CD4-positive, CD25-positive, alpha-beta regulatory T cell (primary cell): ENCODE measurements around the gene MMD. TPM values are rescaled to one million over a fixed set of nuclear protein-coding genes. Genes with fewer than 3 reads are reported as not detected.
"Not testable (repeated sequence)": the region's sequence is repeated elsewhere in the genome, so short reads cannot be mapped to it uniquely, and the experiment has no call there.

Source experiments
- ATAC-seq, 2 donors: fragments of 150-1000 bp; cut with Tn5 transposase; one replicate each; pipeline ENCODE4 v1.10.0; 2021; ENCODE audit warnings: low read depth in 2 of 2, moderate number of reproducible peaks in 2 of 2, moderate library complexity in 1 of 2
- DNase-seq, 3 donors: peaks; one replicate each; pipeline versions ENCODE4 v3.0.0 to v3.0.0-alpha.2; 2012 to 2022; ENCODE audit warnings: mixed read lengths in 1 of 3
- H3K27ac ChIP-seq: one replicate; pipeline ENCODE4 v1.7.0; 2013; ENCODE audit warnings: mild to moderate bottlenecking, low read length; ENCODE audit not compliant: insufficient read depth, poor library complexity, severe bottlenecking
- H3K27me3 ChIP-seq: one replicate; pipeline ENCODE4 v1.7.0; 2013; ENCODE audit warnings: low read length; ENCODE audit not compliant: control insufficient read depth, insufficient read depth
- H3K36me3 ChIP-seq: one replicate; pipeline ENCODE4 v1.7.0; 2013; ENCODE audit warnings: mild to moderate bottlenecking, low read length, moderate library complexity; ENCODE audit not compliant: control insufficient read depth, insufficient read depth
- H3K4me1 ChIP-seq: 2 replicates; pipeline ENCODE4 v1.7.0; 2013; ENCODE audit warnings: mild to moderate bottlenecking, low read length; ENCODE audit not compliant: insufficient read depth, control insufficient read depth, poor library complexity, severe bottlenecking
- H3K4me3 ChIP-seq: one replicate; pipeline ENCODE4 v1.7.0; 2013; ENCODE audit warnings: low read depth, mild to moderate bottlenecking, low read length, moderate library complexity
- H3K9me3 ChIP-seq, 2 experiments: 1 replicate in 1 of 2; 2 replicates in 1 of 2; pipeline ENCODE4 v1.7.0; 2013; ENCODE audit warnings: low read length in 2 of 2, mild to moderate bottlenecking in 1 of 2, moderate library complexity in 1 of 2; ENCODE audit not compliant: control insufficient read depth in 2 of 2
- H3K27ac Mint-ChIP-seq, 3 donors: one replicate each; pipeline ENCODE4 v1.8.0; 2020 to 2022; ENCODE audit warnings: mild to moderate bottlenecking in 3 of 3, mixed read lengths in 3 of 3, moderate library complexity in 2 of 3
- H3K27me3 Mint-ChIP-seq: one replicate; pipeline ENCODE4 v1.8.0; 2022; ENCODE audit warnings: mild to moderate bottlenecking, mixed read lengths
- H3K36me3 Mint-ChIP-seq: one replicate; pipeline ENCODE4 v1.8.0; 2020; ENCODE audit warnings: mixed read lengths
- H3K4me1 Mint-ChIP-seq, 4 donors: one replicate each; pipeline ENCODE4 v1.8.0; 2020 to 2022; ENCODE audit warnings: mixed read lengths in 4 of 4, mild to moderate bottlenecking in 1 of 4
- H3K4me3 Mint-ChIP-seq, 4 donors: one replicate each; pipeline ENCODE4 v1.8.0; 2020 to 2022; ENCODE audit warnings: mild to moderate bottlenecking in 4 of 4, mixed read lengths in 4 of 4, moderate library complexity in 3 of 4
- H3K9me3 Mint-ChIP-seq, 7 donors: one replicate each; pipeline ENCODE4 v1.8.0; 2020 to 2022; ENCODE audit warnings: mixed read lengths in 7 of 7, mild to moderate bottlenecking in 3 of 7, moderate library complexity in 2 of 7
- polyA plus RNA-seq, 4 donors: library from polyadenylated mRNA; unstranded; fragments of 300-500 nt; fragmentation: Illumina TruSeq; gene quantifications; one replicate each; pipeline ENCODE4 v1.2.3, GENCODE V29; 2021
- total RNA-seq: library from RNA; stranded (reverse); gene quantifications from one replicate; pipeline ENCODE4 v1.2.3, GENCODE V29; 2022

The MMD gene
- total and polyA plus RNA-seq, 5 donors from 2014 or later: 10.1 to 17.8 (median 12.0) TPM

DNA sequence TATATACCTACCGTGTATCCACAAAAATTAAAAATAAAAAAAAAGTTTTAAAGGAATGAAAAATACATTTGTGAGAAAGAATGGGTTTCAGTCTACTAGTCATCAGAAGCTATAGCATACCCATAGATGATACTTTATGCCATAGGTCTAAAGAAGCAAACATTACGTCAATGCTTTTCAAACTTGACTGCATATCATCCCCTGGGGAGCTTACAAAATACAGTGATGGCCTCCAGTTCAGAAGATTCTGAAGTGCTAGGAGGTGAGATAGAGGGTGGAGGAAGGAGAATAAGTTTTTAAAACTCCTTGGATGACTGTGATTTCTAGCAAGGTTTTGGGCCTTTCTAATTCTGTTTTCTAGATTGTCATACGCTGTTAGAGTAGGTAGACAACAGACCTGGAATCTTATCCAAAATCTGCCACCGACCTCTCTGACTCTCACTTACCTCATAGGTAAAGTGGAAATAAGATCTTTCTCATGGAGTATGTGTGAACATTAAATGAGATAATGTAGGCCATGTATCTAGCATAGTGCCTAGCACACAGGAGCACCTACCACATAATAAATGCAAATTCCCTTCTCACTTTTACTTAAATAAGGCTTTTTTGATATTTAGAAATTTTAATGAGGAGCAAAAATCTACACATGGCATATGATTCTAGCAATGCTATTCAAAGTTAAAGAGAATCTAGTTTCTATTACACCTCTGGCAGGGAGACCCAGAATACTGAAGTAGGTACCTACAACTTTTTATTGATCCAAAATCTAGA, 12.4 kb downstream of the MMD start:
- ATAC-seq (no peak), DNase-seq (no peak)
- Histone ChIP-seq H3K36me3 (peaks cover 66% of the 10 kb centered on the region), H3K27me3 (no peaks in the 10 kb centered on the region), H3K9me3 (no peaks in the 10 kb centered on the region), H3K4me1 (no peaks in the 10 kb centered on the region), H3K4me3 (no peak overlapping the region), H3K27ac (no peak overlapping the region)
- Mint-ChIP-seq H3K4me1 (peaks cover 0 to 7% (median under 1%) of the 10 kb centered on the region in 4 donors), H3K4me3 (no peak overlapping the region), H3K27me3 (no peaks in the 10 kb centered on the region), H3K9me3 (no peaks in the 10 kb centered on the region), H3K27ac (no peak overlapping the region), H3K36me3 (peaks cover 49% of the 10 kb centered on the region)

- H3K36me3 Mint-ChIP-seq: peaks cover 48% of the 10 kb centered on the region
These were observed 13.7 kb downstream of the MMD start for GRCh38 chr17:55407641-55408566.

DNA sequence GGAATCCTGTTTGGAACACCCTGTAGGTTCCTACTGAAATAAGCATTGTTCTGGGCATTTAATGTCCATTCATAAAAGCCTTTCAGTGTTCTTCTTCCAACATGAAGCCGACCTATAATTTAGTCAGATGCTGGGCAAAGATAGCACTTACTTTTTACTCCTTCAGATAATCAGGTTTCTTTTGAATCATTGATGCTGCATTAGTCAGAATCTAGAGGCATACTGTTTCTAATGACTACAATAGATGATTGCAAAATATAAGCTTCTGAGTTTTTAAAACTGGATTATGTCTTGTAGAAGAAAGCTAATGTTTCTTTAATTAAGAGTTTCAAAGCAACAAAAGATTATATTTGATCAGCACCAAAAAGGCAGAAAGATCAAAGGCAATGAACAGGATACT, 16.0 kb downstream of the MMD start:
- ATAC-seq: no peak

More at GRCh38 chr17:55407641-55408566, 13.7 kb downstream of the MMD start:
- H3K9me3 ChIP-seq: no peaks in the 10 kb centered on the region
- Mint-ChIP-seq H3K27ac (peak overlapping the region in 1 of 3 donors; percentile 65), H3K9me3 (no peaks in the 10 kb centered on the region), H3K4me1 (peaks cover 0 to 2% (median 0%) of the 10 kb centered on the region in 4 donors), H3K27me3 (no peaks in the 10 kb centered on the region), H3K4me3 (no peak overlapping the region)
- H3K4me3 ChIP-seq: no peak overlapping the region
- no peaks in the 10 kb centered on the region for H3K27me3 ChIP-seq
- H3K4me1 ChIP-seq: no peaks in the 10 kb centered on the region
- H3K36me3 ChIP-seq: peaks cover 60% of the 10 kb centered on the region
- ATAC-seq (no peak), DNase-seq (no peak)
- no peak overlapping the region for H3K27ac ChIP-seq

GRCh38 chr17:55404197-55404596, 17.4 kb downstream of the MMD start:
- H3K36me3 ChIP-seq: peaks cover 47% of the 10 kb centered on the region
- DNase-seq, H3K27me3 Mint-ChIP-seq, H3K27me3 ChIP-seq, H3K4me1 Mint-ChIP-seq, H3K9me3 ChIP-seq, H3K9me3 Mint-ChIP-seq, H3K4me1 ChIP-seq, H3K27ac ChIP-seq, H3K4me3 ChIP-seq, ATAC-seq, H3K27ac Mint-ChIP-seq, H3K4me3 Mint-ChIP-seq: not testable (repeated sequence)
- H3K36me3 Mint-ChIP-seq: peaks cover 40% of the 10 kb centered on the region

More for the DNA sequence above, 16.0 kb downstream of the MMD start:
- DNase-seq: no peak
- Mint-ChIP-seq H3K36me3 (peaks cover 40% of the 10 kb centered on the region), H3K4me3 (no peak overlapping the region), H3K27ac (peak overlapping the region in 1 of 3 donors; percentile 69), H3K27me3 (no peaks in the 10 kb centered on the region), H3K9me3 (no peaks in the 10 kb centered on the region), H3K4me1 (peaks cover 0 to 2% (median 0%) of the 10 kb centered on the region in 4 donors)
- H3K27ac ChIP-seq: no peak overlapping the region
- no peaks in the 10 kb centered on the region for H3K27me3 ChIP-seq
- no peak overlapping the region for H3K4me3 ChIP-seq
- no peaks in the 10 kb centered on the region for H3K4me1 ChIP-seq
- H3K36me3 ChIP-seq: peaks cover 51% of the 10 kb centered on the region
- H3K9me3 ChIP-seq: no peaks in the 10 kb centered on the region

DNA sequence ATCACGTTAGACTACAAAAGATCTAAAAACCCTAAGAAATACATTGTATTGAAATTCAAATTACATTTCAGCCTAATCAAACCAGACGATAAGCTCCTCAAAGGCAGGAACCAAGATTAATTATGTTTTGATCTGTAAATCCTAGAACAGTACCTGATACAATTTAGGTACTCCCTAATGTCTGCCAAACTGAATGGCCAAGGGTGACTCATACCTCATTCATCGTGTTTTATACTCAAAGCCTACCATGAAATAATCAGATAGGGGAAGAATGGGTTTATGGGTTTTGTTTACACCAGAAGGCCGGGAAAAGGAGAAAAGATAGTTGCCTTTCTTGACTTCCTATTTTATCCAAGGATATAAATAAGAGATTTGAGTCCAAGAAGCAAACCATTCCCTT, 19.3 kb downstream of the MMD start:
- H3K27ac Mint-ChIP-seq: no peak overlapping the region
- Histone ChIP-seq H3K36me3 (peaks cover 37% of the 10 kb centered on the region), H3K4me3 (no peak overlapping the region), H3K4me1 (no peaks in the 10 kb centered on the region), H3K9me3 (no peaks in the 10 kb centered on the region), H3K27me3 (no peaks in the 10 kb centered on the region), H3K27ac (no peak overlapping the region)
- no peak for DNase-seq
- peaks cover 0 to 5% (median under 1%) of the 10 kb centered on the region in 4 donors for H3K4me1 Mint-ChIP-seq
- no peak for ATAC-seq
- H3K4me3 Mint-ChIP-seq: no peak overlapping the region
- H3K36me3 Mint-ChIP-seq: peaks cover 45% of the 10 kb centered on the region
- no peaks in the 10 kb centered on the region for H3K9me3 Mint-ChIP-seq
- no peaks in the 10 kb centered on the region for H3K27me3 Mint-ChIP-seq

DNA sequence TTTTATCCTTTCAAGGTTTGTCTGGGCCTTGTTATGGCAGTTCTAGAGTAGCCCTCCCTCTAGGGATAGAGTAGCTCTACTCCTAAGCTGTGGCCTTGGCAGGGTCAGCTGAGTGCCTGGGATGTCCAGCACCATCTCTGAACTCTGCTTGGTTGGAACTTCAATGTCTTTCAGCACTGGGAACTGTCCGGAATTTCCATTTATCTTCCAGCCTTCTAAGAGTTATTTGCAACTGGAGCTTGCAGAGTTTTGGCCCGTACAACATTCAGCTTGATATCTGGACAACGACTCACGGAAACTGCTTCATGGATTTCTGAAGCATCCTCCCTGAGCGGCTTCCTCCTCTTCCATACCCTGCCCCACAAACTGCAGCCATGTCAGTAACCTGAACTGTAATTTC, 22.9 kb downstream of the MMD start:
- no peak overlapping the region for H3K4me3 ChIP-seq
- Mint-ChIP-seq H3K4me1 (peaks cover 0 to 10% (median 4%) of the 10 kb centered on the region in 4 donors), H3K4me3 (no peak overlapping the region), H3K27ac (peak overlapping the region in 2 of 3 donors; percentile 12 to 34), H3K9me3 (no peaks in the 10 kb centered on the region), H3K36me3 (peaks cover 54% of the 10 kb centered on the region), H3K27me3 (no peaks in the 10 kb centered on the region)
- no peaks in the 10 kb centered on the region for H3K4me1 ChIP-seq
- no peak overlapping the region for H3K27ac ChIP-seq
- DNase-seq (no peak), ATAC-seq (no peak)
- H3K36me3 ChIP-seq: peaks cover 32% of the 10 kb centered on the region
- no peaks in the 10 kb centered on the region for H3K27me3 ChIP-seq
- no peaks in the 10 kb centered on the region for H3K9me3 ChIP-seq

DNA sequence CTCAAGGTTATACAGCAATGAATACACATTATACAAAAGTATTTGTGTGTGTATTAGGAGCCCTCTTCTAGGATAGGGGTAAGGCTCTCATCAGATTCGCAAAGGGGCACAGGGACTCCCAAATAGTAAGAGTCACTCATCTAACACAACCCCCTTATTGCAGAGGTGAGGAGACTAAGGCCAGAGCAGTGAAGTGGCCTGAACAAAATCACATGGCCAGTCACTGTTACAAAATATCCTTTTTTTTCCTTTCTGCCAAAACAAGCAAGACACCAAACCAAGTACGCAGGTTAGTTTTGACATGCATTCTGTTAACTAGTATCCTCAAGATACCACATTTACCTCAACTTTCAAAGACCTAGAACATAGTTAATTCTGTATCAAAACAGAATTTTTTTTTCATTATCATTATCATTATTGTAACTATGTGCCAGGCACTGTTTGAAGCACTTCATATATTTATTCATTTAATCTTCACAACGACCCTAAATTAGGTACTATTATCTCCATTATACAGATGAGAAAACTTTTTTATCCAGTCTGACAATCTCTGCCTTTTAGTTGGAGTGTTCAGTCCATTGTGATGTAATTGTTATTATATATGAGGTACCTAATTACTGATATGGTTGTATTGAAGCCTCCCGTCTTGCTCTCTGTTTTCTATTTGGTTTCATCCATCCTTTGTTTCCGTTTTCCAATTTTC, 25.7 kb downstream of the MMD start:
- ATAC-seq (no peak), DNase-seq (no peak)
- no peaks in the 10 kb centered on the region for H3K27me3 Mint-ChIP-seq
- no peak overlapping the region for H3K4me3 ChIP-seq
- no peaks in the 10 kb centered on the region for H3K9me3 ChIP-seq
- peaks cover 3 to 10% (median 5%) of the 10 kb centered on the region in 4 donors for H3K4me1 Mint-ChIP-seq
- peaks cover 31% of the 10 kb centered on the region for H3K36me3 ChIP-seq
- H3K27me3 ChIP-seq: no peaks in the 10 kb centered on the region
- H3K27ac ChIP-seq: peak overlapping the region; percentile 1
- H3K36me3 Mint-ChIP-seq: peaks cover 51% of the 10 kb centered on the region
- H3K4me3 Mint-ChIP-seq: no peak overlapping the region
- no peaks in the 10 kb centered on the region for H3K9me3 Mint-ChIP-seq
- no peaks in the 10 kb centered on the region for H3K4me1 ChIP-seq
- H3K27ac Mint-ChIP-seq: peak overlapping the region in 1 of 3 donors; percentile 1
